ES-I3 (cell line): ENCODE data around the gene SLC29A2.

ENCODE experiments used
- H3K36me3 ChIP-seq: 2 replicates; pipeline ENCODE4 v1.6.1; 2013; ENCODE audit warnings: mild to moderate bottlenecking, low read length, control low read depth, moderate library complexity; ENCODE audit not compliant: insufficient read depth
- H3K4me1 ChIP-seq: 2 replicates; pipeline ENCODE4 v1.6.1; 2013; ENCODE audit warnings: mild to moderate bottlenecking, control low read depth, low read length; ENCODE audit not compliant: insufficient read depth
- H3K9ac ChIP-seq: 2 replicates; pipeline ENCODE4 v1.6.1; 2013; ENCODE audit warnings: low read depth, mild to moderate bottlenecking, low read length, moderate library complexity
- H3K9me3 ChIP-seq: 2 replicates; pipeline ENCODE4 v1.6.1; 2013; ENCODE audit warnings: mild to moderate bottlenecking, low read length, moderate library complexity; ENCODE audit not compliant: control insufficient read depth, insufficient read depth

Gene SLC29A2

GRCh38 chr11:66371627-66372415 is at the start of gene SLC29A2:
SLC29A2 (minus strand) TSS chr11:66371760; CDS start chr11:66371591, 169 bp downstream.
- no peaks in the 10 kb centered on the region for H3K9me3 ChIP-seq
- H3K4me1 ChIP-seq, result peaks cover 16% of the 10 kb centered on the region; the same call in 1 of the 2 replicates
- H3K36me3 ChIP-seq, result 0 out of 2 replicates have a peak, but pooled peaks cover 7% of the 10 kb centered on the region
- peak within 1 kb of the TSS; percentile 47 for H3K9ac ChIP-seq

- peak within 1 kb of the TSS; percentile 12; the same call in 1 of the 2 replicates for H3K9ac ChIP-seq
- H3K4me1 ChIP-seq, result peaks cover 15% of the 10 kb centered on the region
- no peaks in the 10 kb centered on the region for H3K36me3 ChIP-seq
- H3K9me3 ChIP-seq, result no peaks in the 10 kb centered on the region
Measured at GRCh38 chr11:66420671-66421476, 49.3 kb upstream of the SLC29A2 start, which contains the start of gene NPAS4. NPAS4 (plus strand) TSS chr11:66421035; CDS start chr11:66421180, 145 bp downstream.

GRCh38 chr11:66419825-66420224 is 48.3 kb upstream of the SLC29A2 start:
- Histone ChIP-seq H3K36me3 (no peaks in the 10 kb centered on the region), H3K9me3 (no peaks in the 10 kb centered on the region), H3K9ac (no peak overlapping the region; the same call in 1 of the 2 replicates), H3K4me1 (peaks cover 19% of the 10 kb centered on the region)

GRCh38 chr11:66418986-66419308 is 47.4 kb upstream of the SLC29A2 start:
- Histone ChIP-seq H3K9me3 (no peaks in the 10 kb centered on the region), H3K9ac (no peak overlapping the region), H3K4me1 (peaks cover 27% of the 10 kb centered on the region), H3K36me3 (no peaks in the 10 kb centered on the region)

- H3K36me3 ChIP-seq, result no peaks in the 10 kb centered on the region
- H3K9ac ChIP-seq, result no peak overlapping the region
- H3K4me1 ChIP-seq, result peaks cover 33% of the 10 kb centered on the region
- H3K9me3 ChIP-seq, result no peaks in the 10 kb centered on the region
Measured at GRCh38 chr11:66418168-66418985, 46.8 kb upstream of the SLC29A2 start.

GRCh38 chr11:66417000-66417399 is 45.4 kb upstream of the SLC29A2 start:
- Histone ChIP-seq H3K36me3 (no peaks in the 10 kb centered on the region), H3K9me3 (no peaks in the 10 kb centered on the region), H3K9ac (no peak overlapping the region), H3K4me1 (peaks cover 35% of the 10 kb centered on the region)

GRCh38 chr11:66415423-66415822 is 43.9 kb upstream of the SLC29A2 start:
- no peaks in the 10 kb centered on the region for H3K36me3 ChIP-seq
- peaks cover 35% of the 10 kb centered on the region for H3K4me1 ChIP-seq
- H3K9ac ChIP-seq, result no peak overlapping the region
- no peaks in the 10 kb centered on the region for H3K9me3 ChIP-seq

- Histone ChIP-seq H3K36me3 (no peaks in the 10 kb centered on the region), H3K4me1 (peaks cover 33% of the 10 kb centered on the region), H3K9me3 (no peaks in the 10 kb centered on the region), H3K9ac (no peak overlapping the region)
Measured at GRCh38 chr11:66414120-66414934, 42.8 kb upstream of the SLC29A2 start.

- Histone ChIP-seq H3K9me3 (no peaks in the 10 kb centered on the region), H3K9ac (no peak overlapping the region)
Measured at GRCh38 chr11:66413167-66413566, 41.6 kb upstream of the SLC29A2 start.

GRCh38 chr11:66412110-66412509 is 40.5 kb upstream of the SLC29A2 start:
- Histone ChIP-seq H3K36me3 (no peaks in the 10 kb centered on the region), H3K9ac (no peak overlapping the region), H3K4me1 (peaks cover 20% of the 10 kb centered on the region), H3K9me3 (no peaks in the 10 kb centered on the region)

More at GRCh38 chr11:66413167-66413566, 41.6 kb upstream of the SLC29A2 start:
- peaks cover 26% of the 10 kb centered on the region for H3K4me1 ChIP-seq
- no peaks in the 10 kb centered on the region for H3K36me3 ChIP-seq

GRCh38 chr11:66411323-66411722 is 39.8 kb upstream of the SLC29A2 start:
- H3K9ac ChIP-seq, result no peak overlapping the region
- H3K36me3 ChIP-seq, result no peaks in the 10 kb centered on the region
- H3K4me1 ChIP-seq, result peaks cover 20% of the 10 kb centered on the region
- no peaks in the 10 kb centered on the region for H3K9me3 ChIP-seq

- Histone ChIP-seq H3K36me3 (no peaks in the 10 kb centered on the region), H3K9ac (no peak overlapping the region), H3K4me1 (peaks cover 19% of the 10 kb centered on the region), H3K9me3 (no peaks in the 10 kb centered on the region)
Measured at GRCh38 chr11:66410191-66410590, 38.6 kb upstream of the SLC29A2 start.

- Histone ChIP-seq H3K9me3 (no peaks in the 10 kb centered on the region), H3K36me3 (no peaks in the 10 kb centered on the region), H3K4me1 (peaks cover 10% of the 10 kb centered on the region; the same call in 1 of the 2 replicates), H3K9ac (no peak overlapping the region)
Measured at GRCh38 chr11:66409226-66409625, 37.7 kb upstream of the SLC29A2 start.
